Measurements from ENCODE around the gene NLRP8.
"Not testable (repeated sequence)": the region's sequence is repeated elsewhere in the genome, so short reads cannot be mapped to it uniquely, and the experiment has no call there.

Gene NLRP8

DNA sequence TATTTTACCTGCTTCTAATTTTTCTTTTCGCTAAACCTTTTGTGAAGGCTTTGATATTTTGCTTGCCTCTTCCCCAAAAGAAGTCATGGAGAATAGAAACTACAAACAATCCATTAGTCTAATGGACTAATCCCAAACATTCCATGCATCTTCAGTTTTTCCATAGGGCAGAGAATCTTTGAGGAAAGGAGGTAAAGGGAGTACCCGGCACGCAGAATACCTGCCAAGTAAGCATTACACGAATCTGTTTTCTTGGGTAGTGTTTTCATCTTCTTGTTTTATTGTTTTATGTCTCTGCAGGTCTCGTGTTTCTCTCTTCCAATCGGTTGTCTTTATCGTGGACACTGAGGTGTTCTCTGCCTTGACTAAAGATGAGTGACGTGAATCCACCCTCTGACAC is at the start of gene NLRP8:
TSS of gene NLRP8 (plus strand) at position 301 of the 400 bp plus-strand sequence.
- DNase-seq = no peak

DNA sequence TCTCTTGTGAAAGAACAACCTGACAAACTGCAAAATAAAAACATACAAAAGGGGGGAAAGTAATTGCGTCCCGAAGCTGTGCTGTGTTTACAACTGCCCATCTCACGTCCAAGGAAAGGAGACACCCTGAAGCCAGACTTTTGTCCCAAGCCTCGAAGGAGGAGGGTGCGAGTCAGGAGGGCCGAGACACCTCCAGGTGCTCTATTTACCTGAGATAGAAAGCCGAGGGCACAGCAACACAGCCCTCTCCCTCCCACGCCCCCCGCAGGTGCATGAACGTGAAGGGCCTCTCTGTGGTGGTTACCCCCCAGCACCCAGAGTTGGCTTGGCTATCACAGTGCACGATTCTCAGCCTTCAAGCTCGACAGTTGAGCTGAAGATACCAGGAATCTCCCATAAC is 48.7 kb upstream of the NLRP8 start:
- DNase-seq = no peak

DNA sequence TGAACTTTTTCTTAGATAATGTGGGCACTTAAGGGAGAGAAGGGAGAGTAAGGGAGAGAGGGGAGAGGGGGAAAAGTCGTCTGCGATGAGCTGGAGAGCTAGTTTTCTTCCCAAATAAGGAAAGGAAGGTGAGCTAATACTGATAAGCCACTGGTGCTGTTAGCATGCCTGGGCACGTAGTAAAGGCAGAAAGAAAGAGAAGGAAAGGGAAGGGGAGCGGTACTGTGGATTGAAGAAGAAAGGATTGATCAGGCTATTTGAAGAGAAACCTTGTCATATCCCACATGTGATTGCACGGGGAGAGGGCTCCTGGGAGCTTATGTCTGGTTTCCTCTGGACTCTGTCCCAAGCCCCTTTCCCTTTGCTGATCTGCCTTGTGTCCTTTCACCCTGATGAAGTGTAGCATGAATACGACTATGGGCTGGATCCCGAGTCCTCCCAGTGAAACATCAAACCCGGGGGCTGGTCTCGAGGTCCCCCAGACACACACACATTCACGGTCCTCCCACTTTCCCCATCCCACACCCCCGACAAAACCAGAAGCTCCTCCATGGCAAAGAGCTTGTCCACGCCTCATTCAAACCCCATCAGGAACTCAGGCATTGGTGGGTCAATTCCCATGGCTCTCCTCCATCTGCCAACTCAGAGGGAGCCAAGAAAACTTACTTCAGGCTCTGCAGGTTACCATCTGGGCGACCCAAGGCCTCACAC is 46.1 kb upstream of the NLRP8 start:
- DNase-seq = no peak

DNA sequence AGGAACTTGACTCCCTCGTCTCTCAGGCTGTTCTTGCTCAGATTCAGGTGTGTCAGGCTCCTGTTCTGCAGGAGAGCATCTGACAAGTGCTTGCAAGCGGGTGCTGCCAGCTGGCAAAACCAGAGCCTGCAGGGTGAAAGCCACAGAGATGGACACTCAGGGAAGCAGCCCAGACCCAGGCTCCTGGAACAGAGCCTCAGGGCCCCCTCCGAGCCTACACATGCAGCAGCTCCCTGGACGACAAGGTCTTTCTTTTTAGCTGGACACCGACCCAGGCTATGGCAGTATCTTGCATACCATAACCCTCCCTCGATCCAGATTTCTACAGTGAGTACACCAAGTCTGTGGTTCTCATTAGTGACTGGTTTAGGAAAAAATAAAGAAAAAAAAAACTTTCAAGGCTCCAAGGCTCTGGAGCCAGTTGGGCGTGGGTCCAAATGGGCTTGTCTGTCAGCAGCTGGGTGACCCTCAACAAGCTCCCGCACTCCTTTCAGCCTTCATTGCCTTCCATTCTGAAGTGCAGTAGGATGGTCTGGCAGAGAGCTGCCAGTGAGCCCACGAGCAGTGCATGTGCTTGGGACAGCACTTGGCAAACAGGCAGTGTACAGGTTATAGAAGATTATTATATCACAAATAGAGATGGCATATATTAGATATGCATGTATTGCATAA is 45.4 kb upstream of the NLRP8 start:
- no peak for DNase-seq

DNA sequence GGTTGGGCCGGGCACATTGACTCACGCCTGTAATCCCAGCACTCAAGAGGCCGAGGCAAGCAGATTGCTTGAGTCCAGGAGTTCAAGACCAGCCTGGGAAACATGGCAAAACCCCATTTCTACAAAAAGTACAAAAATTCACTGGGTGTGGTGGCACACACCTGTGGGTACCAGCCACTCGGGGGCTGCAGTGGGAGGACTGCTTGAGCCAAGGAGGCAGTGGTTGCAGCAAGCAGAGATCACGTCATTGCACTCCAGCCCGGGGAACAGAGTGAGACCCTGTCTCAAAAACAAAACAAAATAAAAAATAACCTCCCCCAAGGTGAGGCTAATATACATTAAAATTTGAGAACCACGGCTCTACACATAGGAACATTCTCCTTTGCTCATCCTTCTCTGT is 40.3 kb upstream of the NLRP8 start:
- DNase-seq = no peak

DNA sequence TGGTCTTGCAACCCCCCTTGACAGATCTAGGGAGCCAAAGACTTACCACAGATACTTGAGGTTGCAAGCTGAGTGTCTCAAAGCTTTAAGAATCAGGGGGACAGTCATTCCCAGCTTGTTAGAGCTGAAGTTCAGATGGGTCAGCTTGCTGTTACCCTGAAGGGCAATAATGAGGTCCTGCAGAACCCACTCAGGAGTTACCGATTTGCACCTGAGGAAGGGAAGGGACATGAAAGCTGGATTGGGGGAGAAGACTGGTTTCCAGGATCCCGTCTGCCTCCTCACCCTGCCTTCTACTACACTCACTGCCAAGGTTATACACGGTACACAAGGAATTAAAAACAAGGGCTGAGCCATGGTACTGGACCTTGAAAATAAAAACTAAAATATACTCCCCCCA is 39.9 kb upstream of the NLRP8 start:
- no peak for DNase-seq

DNA sequence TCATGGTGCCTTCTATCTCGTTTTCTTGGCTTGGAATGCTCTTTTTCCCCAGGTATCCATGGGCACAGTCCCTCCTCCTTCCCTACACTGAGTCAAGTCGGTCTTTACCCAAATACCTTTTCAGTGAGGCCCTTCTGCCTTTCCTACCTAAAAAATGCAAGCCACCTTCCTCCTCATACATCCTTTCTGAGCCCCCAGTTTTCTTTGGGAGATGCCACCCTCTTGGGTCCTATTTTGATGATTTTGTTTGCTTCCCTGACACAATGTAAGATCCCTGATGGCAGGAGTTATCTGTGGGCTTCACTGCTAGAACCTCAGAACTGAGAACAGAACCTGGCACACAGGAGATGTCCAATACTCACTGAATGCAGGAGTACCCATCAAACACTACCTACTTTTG is 37.8 kb upstream of the NLRP8 start:
- no peak for DNase-seq

DNA sequence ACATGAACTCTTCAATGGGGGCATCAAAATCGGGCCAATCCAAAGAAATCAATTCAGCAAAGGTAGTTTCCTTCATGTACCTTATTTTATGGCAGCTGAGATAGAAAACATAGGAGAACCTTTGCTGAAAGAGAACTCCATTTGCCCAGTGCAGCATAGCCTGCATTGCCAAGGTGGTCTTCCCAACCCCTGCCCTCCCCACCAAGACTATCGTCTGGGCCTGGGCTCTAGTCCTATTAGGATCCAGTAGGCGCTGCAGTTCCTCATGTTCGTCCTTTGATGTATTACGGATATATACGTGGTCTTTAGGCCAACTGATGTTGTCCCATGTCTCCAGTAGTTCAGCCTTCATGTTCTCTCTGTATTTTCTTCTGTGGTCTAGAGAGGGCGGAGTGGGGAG is 34.7 kb upstream of the NLRP8 start:
- DNase-seq = no peak

DNA sequence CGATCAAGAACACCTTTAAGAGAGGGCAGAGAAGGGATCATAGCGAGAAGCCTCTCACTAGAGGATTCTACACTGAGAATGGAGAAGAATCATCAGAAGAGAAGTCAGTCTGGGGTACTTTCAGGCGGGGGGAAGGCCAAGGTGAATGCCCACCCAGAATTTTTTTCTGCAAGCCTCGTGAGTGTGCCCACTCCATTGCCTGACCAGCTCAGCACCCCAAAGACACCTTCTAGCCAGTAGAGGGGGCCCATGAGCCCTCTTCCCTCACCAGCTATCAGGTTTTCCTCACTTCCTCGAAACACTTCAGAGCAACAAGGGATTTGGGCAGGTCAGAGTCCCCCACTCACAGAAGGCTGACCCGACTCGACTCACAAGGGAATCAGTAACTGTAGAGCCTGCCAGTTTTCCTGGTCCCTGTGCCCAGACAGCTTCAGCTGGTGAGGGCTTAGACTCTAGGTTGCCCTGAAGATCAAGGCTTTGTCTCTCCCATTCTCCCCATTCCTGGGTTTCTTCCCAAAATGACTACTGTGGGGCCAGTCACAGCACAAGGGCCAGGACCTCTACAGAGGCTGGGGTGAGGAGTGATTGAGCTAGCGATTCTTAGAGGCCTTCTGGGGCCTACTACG is 33.9 kb upstream of the NLRP8 start:
- DNase-seq = peak in 1 of 2 experiments; percentile 13

DNA sequence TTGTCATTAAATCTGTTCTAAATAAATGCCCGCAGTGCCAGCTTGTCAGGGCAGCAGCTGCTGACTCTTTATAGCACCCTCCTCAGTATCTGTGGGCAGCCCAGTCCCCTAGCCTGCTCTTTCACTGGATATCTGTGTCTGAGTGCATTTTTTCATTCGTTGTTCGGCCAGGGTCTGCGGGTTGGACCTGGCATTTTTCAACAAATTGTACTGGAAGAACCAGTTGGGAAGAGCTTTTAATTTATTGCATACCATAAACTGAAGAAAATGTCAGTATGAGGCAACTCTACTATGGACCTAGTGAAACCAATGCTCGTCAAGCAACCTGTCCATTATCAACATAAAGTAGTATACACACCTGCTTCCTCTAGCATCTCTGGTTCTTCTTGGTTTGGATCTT is 24.1 kb upstream of the NLRP8 start:
- no peak for DNase-seq

DNA sequence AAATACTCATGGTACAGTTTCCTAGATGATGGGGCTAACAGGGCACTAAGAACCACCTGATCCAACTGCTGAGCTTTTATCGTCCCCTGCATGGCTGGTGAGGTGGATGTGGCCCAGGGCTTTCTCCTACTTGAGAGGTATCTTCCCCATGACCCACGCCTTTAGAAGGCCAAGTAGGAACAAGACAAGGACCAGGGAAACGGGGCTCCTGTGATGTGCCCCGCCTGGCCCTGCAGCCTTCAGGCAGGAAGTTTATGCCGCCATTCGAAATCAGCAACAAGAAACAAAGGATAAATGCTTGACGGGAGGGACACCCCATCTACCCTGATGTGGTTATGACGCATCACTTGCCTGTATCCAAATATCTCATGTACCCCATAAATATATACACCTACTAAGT is 19.6 kb upstream of the NLRP8 start:
- no peak for DNase-seq

DNA sequence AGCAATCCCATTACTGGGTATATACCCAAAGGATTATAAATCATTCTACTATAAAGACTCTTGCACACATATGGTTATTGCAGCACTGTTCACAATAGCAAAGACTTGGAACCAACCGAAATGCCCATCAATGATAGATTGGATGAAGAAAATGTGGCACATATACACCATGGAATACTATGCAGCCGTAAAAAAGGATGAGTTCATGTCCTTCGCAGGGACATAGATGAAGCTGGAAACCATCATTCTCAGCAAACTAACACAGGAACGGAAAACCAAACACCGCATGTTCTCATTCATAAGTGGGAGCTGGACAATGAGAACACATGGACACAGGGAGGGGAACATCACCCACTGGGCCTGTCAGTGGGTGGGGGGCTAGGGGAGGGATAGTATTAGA is 18.4 kb upstream of the NLRP8 start:
- DNase-seq = not testable (repeated sequence)

DNA sequence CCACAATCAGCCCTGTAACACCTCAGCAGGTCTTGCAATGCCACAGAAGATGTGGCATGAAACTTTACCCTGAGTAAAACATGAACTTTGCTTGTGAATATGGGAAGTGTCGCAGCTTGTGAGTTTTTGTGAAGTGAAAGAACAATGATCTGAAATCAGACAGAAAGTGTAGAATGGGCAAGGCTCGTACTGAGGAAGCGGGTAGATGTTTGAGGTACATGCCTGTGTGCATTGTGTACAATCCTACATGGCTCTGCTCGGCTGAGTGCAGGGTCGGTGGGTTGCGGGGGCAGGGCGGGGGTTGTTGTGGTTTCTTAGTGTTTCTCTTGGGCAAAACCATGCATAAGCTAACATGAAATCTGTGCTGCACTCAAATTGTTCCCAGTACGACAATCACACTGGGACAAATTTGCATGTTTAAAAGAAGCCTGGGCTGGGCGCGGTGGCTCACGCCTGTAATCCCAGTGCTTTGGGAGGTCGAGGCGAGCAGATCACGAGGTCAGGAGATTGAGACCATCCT is 16.6 kb upstream of the NLRP8 start:
- DNase-seq = no peak

DNA sequence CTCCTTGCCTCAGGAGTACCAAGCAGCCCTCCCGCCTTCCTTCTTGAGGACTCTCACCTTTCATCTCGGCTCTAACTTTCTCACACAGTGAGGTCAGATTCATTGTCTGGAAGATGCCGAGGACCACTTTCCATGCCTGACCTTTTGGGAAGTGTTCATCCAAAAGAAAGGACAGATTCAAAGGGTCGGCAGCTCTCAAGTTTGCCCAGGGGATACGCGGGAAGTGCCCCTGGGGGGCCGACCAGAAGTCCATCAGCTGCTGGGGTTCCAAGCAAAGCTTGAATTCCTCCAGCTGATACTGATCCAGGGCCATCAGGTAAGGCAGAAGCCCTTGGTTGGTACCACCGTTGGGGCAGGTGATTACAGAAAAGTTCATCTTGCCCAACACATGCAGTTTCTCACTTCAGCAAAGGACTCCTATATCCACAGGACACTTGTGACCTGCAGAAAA is 15.7 kb upstream of the NLRP8 start, which contains the start of gene NLRP13:
TSS of gene NLRP13 (minus strand) at position 401 of the 451 bp plus-strand sequence. CDS start at position 376, 25 bp downstream.
- DNase-seq = no peak

DNA sequence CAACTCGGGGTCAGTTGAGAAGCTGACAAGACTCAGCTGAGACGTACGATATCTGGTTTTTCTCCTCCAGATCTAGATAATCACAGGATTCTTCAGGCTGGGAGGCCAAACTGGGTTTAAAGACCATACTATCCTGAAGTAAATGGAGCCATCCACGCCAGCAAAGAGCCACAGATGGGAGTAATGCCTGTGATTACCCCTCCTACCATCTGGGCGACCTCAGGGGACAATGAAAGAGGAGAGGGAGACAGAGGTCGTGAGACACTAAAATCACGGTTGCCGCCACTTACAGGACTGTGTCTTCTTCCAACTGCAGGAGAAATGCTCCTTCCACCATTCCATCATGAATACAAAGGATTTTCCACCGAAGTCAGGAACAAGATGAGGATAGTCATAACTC is 12.4 kb upstream of the NLRP8 start:
- DNase-seq = no peak

DNA sequence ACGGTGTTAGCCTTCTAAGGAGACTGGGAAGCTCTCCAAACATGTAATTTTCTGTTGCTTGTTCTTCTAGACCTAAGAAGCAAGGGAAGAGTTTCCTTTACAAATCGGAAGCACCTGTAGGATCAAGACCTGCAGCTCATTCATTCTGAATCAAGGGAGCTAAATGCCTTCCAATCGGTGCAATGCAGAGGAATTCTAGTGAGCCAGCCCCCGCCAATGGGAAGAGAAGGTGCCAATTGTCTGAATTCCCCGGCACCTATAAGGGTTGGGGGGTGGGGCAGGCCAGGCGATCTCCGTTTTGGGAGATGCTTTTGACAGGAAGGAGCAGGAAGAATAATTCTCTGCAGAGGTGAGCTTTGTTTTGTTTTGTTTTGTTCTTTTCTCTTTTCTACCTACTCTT is 8.4 kb upstream of the NLRP8 start:
- DNase-seq = no peak

DNA sequence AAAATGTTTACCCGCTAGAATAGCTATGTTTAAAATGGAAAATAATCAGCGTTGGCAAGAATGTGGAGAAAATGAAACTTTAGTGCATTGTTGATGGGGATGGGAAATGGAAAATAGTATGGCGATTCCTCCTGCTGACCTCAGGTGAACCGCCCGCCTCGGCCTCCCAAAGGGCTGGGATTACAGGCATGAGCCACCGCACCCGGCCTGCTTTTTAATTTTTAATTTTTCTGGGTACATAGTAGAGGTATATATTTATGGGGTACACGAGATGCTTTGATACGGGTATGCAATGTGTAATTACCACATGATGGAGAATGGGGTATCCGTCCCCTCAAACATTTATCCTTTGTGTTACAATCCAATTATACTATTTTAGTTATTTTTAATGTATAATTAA is 7.3 kb upstream of the NLRP8 start:
- DNase-seq = no peak

DNA sequence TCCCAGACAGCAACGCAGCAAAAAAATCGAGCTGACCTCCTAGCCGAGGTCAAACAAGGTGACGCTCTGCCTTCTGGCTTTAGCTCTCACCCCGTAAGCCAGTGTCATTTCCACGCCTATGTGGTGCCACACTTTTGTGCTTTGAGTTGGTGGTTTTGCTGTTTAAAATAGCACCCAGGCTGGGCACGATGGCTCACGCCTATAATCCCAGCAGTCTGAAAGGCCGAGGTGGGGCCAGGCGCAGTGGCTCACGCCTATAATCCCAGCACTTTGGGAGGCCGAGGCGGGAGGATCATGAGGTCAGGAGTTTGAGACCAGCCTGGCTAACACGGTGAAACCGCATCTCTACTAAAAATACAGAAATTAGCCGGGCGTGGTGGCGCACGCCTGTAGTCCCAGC is 2.9 kb downstream of the NLRP8 start:
- DNase-seq = not testable (repeated sequence)

DNA sequence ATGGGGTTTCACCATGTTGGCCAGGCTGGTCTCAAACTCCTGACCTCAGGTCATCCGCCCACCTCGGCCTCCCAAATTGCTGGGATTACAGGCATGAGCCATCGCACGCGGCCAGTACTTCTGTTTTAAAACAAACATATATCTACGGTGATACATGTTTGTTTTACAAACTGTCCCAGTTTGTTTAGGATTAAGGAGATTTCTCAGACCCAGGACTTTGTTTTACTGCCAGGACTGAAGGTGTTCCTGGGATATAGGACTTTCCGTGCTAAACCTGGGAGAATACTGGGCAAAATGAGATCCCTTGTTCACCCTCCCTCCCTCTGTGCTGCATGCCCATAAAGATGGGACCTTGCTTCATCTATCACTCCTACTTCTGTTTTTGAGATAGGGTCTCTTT is 8.8 kb downstream of the NLRP8 start:
- no peak for DNase-seq

DNA sequence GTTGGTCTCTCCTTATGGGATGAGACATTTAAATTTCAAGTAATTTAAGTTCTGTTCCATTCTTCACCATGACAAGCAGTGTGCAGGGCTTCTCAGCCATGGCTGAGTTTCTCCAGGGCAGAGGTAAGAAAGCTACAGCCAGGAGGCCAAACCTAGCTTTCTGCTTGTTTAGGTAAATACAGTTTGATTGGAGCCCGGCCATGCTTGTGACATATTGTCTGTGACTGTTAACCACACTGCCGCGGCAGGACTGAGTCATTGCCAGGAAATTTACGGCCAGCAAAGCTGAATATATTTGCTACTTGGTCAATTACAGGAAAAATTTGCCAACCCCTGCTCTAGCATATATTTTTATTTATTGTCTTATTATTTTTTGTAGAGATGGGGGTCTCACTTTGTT is 10.7 kb downstream of the NLRP8 start:
- DNase-seq = no peak

DNA sequence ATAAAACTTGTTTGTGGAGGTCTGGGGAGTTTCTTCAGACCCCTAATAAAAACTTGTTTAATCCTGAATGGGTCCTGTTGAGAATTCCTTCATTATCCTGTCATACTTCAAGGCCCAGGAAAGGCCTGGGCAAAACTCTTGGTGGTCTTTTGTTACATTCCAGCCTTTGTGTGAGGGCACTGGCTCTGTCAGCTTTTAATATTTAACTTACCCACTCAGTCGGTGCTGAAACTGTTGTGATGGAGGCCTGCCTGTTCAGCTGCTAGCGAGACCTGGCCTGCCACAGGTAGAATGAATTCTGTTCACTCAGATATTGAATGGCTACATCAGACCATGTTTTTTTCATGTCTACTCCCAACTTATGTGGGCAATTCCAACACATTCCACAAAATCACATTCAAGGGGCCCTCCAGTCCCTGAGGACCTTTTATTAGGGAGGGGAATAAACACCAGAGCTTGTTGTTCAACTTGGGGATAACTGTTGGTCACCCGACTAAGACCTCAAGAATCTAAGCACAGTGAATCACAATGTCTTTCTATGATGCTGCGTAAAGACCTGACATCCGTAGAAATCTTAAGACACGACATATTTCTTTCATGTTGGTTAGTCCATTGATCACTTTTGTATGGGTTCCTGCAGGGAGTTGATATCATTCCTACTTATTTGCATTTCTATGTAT is 12.5 kb downstream of the NLRP8 start:
- no peak for DNase-seq

DNA sequence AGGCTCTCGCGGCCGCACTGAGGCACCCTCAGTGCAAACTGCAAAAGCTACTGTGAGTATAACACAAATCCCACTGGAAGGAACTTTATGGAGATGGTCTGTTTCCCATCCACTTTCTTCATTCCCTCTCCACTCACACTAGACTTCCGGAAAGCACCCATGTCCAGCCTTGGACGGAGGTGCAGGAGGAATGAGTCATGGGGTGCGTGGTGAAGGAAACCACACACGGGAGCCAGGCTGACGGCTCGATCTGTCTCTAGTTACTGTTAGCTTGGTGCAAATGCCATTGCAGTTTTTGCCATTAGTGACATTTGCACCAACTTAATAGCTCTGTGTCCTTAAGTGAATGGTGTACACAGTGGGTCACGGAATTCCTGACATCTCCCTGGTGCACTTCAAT is 14.6 kb downstream of the NLRP8 start:
- no peak for DNase-seq

DNA sequence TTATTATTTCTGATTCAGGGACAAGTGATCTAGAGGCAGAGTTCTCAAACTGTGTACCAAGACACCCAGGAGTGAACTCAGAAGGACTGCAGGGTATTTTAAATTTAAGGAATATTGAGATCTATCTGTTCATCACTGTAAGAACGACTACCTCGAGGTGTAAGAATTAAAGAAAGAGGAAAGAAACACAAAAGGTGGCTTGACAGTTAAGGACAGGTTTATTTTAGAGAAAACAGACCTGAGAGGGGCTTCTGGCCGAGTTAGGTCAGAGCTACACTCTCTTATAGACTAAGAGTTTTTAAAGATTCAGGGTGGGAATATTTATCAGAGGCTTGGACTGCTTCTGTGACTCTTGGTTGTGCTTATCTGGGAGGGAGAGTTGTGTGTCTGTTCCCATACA is 26.4 kb downstream of the NLRP8 start:
- DNase-seq = no peak

Data from NCI-H446 (cell line).